SK-N-SH (cell line): ENCODE measurements around the gene ERC1.

Source experiments
- EP300 ChIP-seq, 2 experiments: IDR thresholded peaks; 2 replicates each; pipeline versions ENCODE4 v1.4.0 to v1.6.1; 2012; ENCODE audit warnings: borderline replicate concordance in 1 of 2, low read depth in 1 of 2, low read length in 1 of 2
- POLR2AphosphoS5 ChIP-seq: IDR thresholded peaks from 2 replicates; pipeline ENCODE4 v1.6.1; 2012; ENCODE audit warnings: low read depth, low read length
- RXRA ChIP-seq: IDR thresholded peaks from 2 replicates; pipeline ENCODE4 v1.4.0; 2012; ENCODE audit warnings: low read depth, mild to moderate bottlenecking, borderline replicate concordance
- TEAD4 ChIP-seq: IDR thresholded peaks from 2 replicates; pipeline ENCODE4 v1.4.0; 2012; ENCODE audit warnings: mild to moderate bottlenecking, borderline replicate concordance; ENCODE audit not compliant: insufficient read depth
- TF ChIP-seq, protein P1 (sequence below): fragments of 200-600 bp; sonication (generic); IDR thresholded peaks from 2 replicates; pipeline ENCODE4 v1.6.1; 2017; ENCODE audit warnings: antibody characterized with exemption, mild to moderate bottlenecking, moderate library complexity
- TF ChIP-seq, protein P2 (sequence below): IDR thresholded peaks from 2 replicates; pipeline ENCODE4 v1.4.0; 2012; ENCODE audit warnings: low read depth

DNA sequence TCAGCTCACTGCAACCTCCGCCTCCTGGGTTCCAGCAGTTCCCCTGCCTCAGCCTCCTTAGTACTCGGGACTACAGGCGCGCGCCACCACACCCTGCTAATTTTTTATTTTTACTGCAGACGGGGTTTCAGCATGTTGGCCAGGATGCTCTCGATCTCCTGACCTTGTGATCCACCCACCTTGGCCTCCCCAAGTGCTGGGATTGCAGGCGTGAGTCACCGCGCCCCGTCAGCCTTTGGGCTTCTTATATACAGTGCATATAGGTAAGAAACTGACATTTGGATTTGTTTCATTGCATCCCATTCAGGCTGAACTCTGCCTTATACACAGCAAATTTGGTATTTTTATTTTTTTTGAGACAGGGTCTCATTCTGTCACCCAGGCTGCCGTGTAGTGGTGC lies 176.8 kb downstream of the ERC1 start:
- TF ChIP-seq TEAD4 = no peak
- TF ChIP-seq, protein P1, sequence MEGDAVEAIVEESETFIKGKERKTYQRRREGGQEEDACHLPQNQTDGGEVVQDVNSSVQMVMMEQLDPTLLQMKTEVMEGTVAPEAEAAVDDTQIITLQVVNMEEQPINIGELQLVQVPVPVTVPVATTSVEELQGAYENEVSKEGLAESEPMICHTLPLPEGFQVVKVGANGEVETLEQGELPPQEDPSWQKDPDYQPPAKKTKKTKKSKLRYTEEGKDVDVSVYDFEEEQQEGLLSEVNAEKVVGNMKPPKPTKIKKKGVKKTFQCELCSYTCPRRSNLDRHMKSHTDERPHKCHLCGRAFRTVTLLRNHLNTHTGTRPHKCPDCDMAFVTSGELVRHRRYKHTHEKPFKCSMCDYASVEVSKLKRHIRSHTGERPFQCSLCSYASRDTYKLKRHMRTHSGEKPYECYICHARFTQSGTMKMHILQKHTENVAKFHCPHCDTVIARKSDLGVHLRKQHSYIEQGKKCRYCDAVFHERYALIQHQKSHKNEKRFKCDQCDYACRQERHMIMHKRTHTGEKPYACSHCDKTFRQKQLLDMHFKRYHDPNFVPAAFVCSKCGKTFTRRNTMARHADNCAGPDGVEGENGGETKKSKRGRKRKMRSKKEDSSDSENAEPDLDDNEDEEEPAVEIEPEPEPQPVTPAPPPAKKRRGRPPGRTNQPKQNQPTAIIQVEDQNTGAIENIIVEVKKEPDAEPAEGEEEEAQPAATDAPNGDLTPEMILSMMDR = no peak
- TF ChIP-seq, protein P2, sequence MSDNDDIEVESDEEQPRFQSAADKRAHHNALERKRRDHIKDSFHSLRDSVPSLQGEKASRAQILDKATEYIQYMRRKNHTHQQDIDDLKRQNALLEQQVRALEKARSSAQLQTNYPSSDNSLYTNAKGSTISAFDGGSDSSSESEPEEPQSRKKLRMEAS = no peak
- no peak for TF ChIP-seq RXRA
- no peak for TF ChIP-seq POLR2AphosphoS5
- TF ChIP-seq EP300 (IDR thresholded peaks at IDR 0.05; ENCODE audit: borderline replicate concordance in 1 of 2, low read depth in 1 of 2, low read length in 1 of 2) = no peak
